HG03196 (cell line): ENCODE data around the gene UBE2E1.
A peak's percentile ranks its signal among the peaks of the same experiment; 100 is the strongest.
"Not testable (repeated sequence)": the region's sequence is repeated elsewhere in the genome, so short reads cannot be mapped to it uniquely, and the experiment has no call there.

ENCODE experiments used
- ATAC-seq: cut with Tn5 transposase; IDR thresholded peaks from one replicate; pipeline ENCODE4 v1.9.1; 2021; ENCODE audit not compliant: unreplicated experiment

The UBE2E1 gene

GRCh38 chr3:23913873-23914743, 108.4 kb downstream of the UBE2E1 start:
- ATAC-seq = no peak

GRCh38 chr3:23915537-23916108, 109.9 kb downstream of the UBE2E1 start:
- ATAC-seq = no peak

GRCh38 chr3:23916152-23916885, 110.6 kb downstream of the UBE2E1 start:
- ATAC-seq = peak; percentile 41

- peak; percentile 97 for ATAC-seq
Observed at GRCh38 chr3:23916886-23917678, 111.3 kb downstream of the UBE2E1 start, which contains the start of the genes NKIRAS1 and RPL15. TSS of gene NKIRAS1 (minus strand) at chr3:23916990. CDS start at chr3:23910904, 6,086 bp downstream. TSS of gene RPL15 (plus strand) at chr3:23917132. CDS start at chr3:23917860, 728 bp downstream.

GRCh38 chr3:23917679-23918303, 112.0 kb downstream of the UBE2E1 start:
- ATAC-seq = not testable (repeated sequence)

GRCh38 chr3:23918331-23918730, 112.6 kb downstream of the UBE2E1 start:
- not testable (repeated sequence) for ATAC-seq

- ATAC-seq = no peak
Observed at GRCh38 chr3:23919628-23920027, 113.9 kb downstream of the UBE2E1 start.

- no peak for ATAC-seq
Observed at GRCh38 chr3:23920151-23920655, 114.4 kb downstream of the UBE2E1 start.

- no peak for ATAC-seq
Observed at GRCh38 chr3:23921052-23921511, 115.3 kb downstream of the UBE2E1 start.

- ATAC-seq = no peak
Observed at GRCh38 chr3:23923786-23924185, 118.0 kb downstream of the UBE2E1 start.

GRCh38 chr3:23926246-23926645, 120.5 kb downstream of the UBE2E1 start:
- ATAC-seq = no peak

- no peak for ATAC-seq
Observed at GRCh38 chr3:23926736-23927135, 121.0 kb downstream of the UBE2E1 start.

- no peak for ATAC-seq
Observed at GRCh38 chr3:23928524-23928923, 122.8 kb downstream of the UBE2E1 start.

- ATAC-seq = no peak
Observed at GRCh38 chr3:23931597-23931996, 125.8 kb downstream of the UBE2E1 start.

- ATAC-seq = no peak
Observed at GRCh38 chr3:23932571-23932970, 126.8 kb downstream of the UBE2E1 start.

GRCh38 chr3:23934253-23934652, 128.5 kb downstream of the UBE2E1 start:
- ATAC-seq = no peak

- no peak for ATAC-seq
Observed at GRCh38 chr3:23937296-23937695, 131.5 kb downstream of the UBE2E1 start.

GRCh38 chr3:23938688-23939087, 132.9 kb downstream of the UBE2E1 start:
- ATAC-seq = no peak

GRCh38 chr3:23940775-23941174, 135.0 kb downstream of the UBE2E1 start:
- no peak for ATAC-seq
